ENCODE measurements around the gene TTLL6.

The TTLL6 gene

DNA sequence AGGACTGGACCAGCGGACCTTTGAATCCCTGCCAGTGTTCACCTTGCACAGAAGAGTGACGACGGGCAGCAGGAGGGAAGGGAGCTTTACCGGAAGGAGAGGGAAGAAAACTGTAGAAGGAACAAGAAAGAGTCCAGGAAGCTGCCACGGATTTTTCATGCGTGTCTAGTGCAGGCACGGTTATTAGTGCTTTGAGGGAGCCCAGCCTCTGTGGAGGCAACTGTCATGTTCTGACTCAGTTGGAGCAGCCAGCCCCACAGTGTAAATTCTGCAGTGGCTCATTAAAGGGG, 82.0 kb downstream of the TTLL6 start:
- Histone ChIP-seq H3K79me2 (ENCODE audit: control insufficient read depth, low read length) (no peaks in the 10 kb centered on the region), H3F3A (ENCODE audit: control insufficient read depth, insufficient read depth) (no peaks in the 10 kb centered on the region), H3K27me3 (ENCODE audit: control insufficient read depth, low read length) (peaks cover 54% of the 10 kb centered on the region), H3K36me3 (ENCODE audit: control insufficient read depth, low read length) (no peaks in the 10 kb centered on the region), H3K4me3 (ENCODE audit: low read length) (no peak overlapping the region), H3K4me1 (ENCODE audit: control insufficient read depth, low read length) (no peaks in the 10 kb centered on the region), H4K20me1 (ENCODE audit: control insufficient read depth, insufficient read depth, low read depth, low read length) (no peaks in the 10 kb centered on the region), H3K9me2 (replicated peaks; ENCODE audit: control insufficient read depth, low read length) (no peaks in the 10 kb centered on the region), H3K4me2 (ENCODE audit: low read length) (no peak overlapping the region), H3K27ac (ENCODE audit: low read depth, low read length) (no peak overlapping the region), H3K9me3 (ENCODE audit: control insufficient read depth, insufficient read depth, low read length) (no peaks in the 10 kb centered on the region)
- TF ChIP-seq EZH2phosphoT487 (IDR thresholded peaks at IDR 0.05; ENCODE audit: borderline replicate concordance, low read length) = no peak
- TF ChIP-seq, protein P1, sequence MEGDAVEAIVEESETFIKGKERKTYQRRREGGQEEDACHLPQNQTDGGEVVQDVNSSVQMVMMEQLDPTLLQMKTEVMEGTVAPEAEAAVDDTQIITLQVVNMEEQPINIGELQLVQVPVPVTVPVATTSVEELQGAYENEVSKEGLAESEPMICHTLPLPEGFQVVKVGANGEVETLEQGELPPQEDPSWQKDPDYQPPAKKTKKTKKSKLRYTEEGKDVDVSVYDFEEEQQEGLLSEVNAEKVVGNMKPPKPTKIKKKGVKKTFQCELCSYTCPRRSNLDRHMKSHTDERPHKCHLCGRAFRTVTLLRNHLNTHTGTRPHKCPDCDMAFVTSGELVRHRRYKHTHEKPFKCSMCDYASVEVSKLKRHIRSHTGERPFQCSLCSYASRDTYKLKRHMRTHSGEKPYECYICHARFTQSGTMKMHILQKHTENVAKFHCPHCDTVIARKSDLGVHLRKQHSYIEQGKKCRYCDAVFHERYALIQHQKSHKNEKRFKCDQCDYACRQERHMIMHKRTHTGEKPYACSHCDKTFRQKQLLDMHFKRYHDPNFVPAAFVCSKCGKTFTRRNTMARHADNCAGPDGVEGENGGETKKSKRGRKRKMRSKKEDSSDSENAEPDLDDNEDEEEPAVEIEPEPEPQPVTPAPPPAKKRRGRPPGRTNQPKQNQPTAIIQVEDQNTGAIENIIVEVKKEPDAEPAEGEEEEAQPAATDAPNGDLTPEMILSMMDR (IDR thresholded peaks at IDR 0.05; ENCODE audit: low read depth, low read length, poor library complexity, severe bottlenecking) = no peak

GRCh38 chr17:48734333-48735061, 82.5 kb downstream of the TTLL6 start:
- no peaks in the 10 kb centered on the region for H3K9me2 ChIP-seq (replicated peaks; ENCODE audit: control insufficient read depth, low read length)
- no peaks in the 10 kb centered on the region for H3K4me1 ChIP-seq (ENCODE audit: control insufficient read depth, low read length)
- H3K27ac ChIP-seq (ENCODE audit: low read depth, low read length) = no peak overlapping the region
- H3K4me2 ChIP-seq (ENCODE audit: low read length) = no peak overlapping the region
- peaks cover 58% of the 10 kb centered on the region for H3K27me3 ChIP-seq (ENCODE audit: control insufficient read depth, low read length)
- no peaks in the 10 kb centered on the region for H3K79me2 ChIP-seq (ENCODE audit: control insufficient read depth, low read length)
- TF ChIP-seq, protein P1 (IDR thresholded peaks at IDR 0.05; ENCODE audit: low read depth, low read length, poor library complexity, severe bottlenecking) = no peak
- TF ChIP-seq EZH2phosphoT487 (IDR thresholded peaks at IDR 0.05; ENCODE audit: borderline replicate concordance, low read length) = no peak
- no peaks in the 10 kb centered on the region for H3K36me3 ChIP-seq (ENCODE audit: control insufficient read depth, low read length)
- no peaks in the 10 kb centered on the region for H3K9me3 ChIP-seq (ENCODE audit: control insufficient read depth, insufficient read depth, low read length)
- H4K20me1 ChIP-seq (ENCODE audit: control insufficient read depth, insufficient read depth, low read depth, low read length) = no peaks in the 10 kb centered on the region
- H3F3A ChIP-seq (ENCODE audit: control insufficient read depth, insufficient read depth) = no peaks in the 10 kb centered on the region
- no peak overlapping the region for H3K4me3 ChIP-seq (ENCODE audit: low read length)

GRCh38 chr17:48733632-48734328, 83.2 kb downstream of the TTLL6 start:
- no peak overlapping the region for H3K27ac ChIP-seq (ENCODE audit: low read depth, low read length)
- TF ChIP-seq EZH2phosphoT487 (IDR thresholded peaks at IDR 0.05; ENCODE audit: borderline replicate concordance, low read length) = no peak
- TF ChIP-seq, protein P1 (IDR thresholded peaks at IDR 0.05; ENCODE audit: low read depth, low read length, poor library complexity, severe bottlenecking) = no peak
- H3K4me1 ChIP-seq (ENCODE audit: control insufficient read depth, low read length) = no peaks in the 10 kb centered on the region
- no peak overlapping the region for H3K4me2 ChIP-seq (ENCODE audit: low read length)
- H4K20me1 ChIP-seq (ENCODE audit: control insufficient read depth, insufficient read depth, low read depth, low read length) = no peaks in the 10 kb centered on the region
- H3K9me2 ChIP-seq (replicated peaks; ENCODE audit: control insufficient read depth, low read length) = no peaks in the 10 kb centered on the region
- no peak overlapping the region for H3K4me3 ChIP-seq (ENCODE audit: low read length)
- no peaks in the 10 kb centered on the region for H3K9me3 ChIP-seq (ENCODE audit: control insufficient read depth, insufficient read depth, low read length)
- H3K36me3 ChIP-seq (ENCODE audit: control insufficient read depth, low read length) = no peaks in the 10 kb centered on the region
- peaks cover 58% of the 10 kb centered on the region for H3K27me3 ChIP-seq (ENCODE audit: control insufficient read depth, low read length)
- H3F3A ChIP-seq (ENCODE audit: control insufficient read depth, insufficient read depth) = no peaks in the 10 kb centered on the region
- no peaks in the 10 kb centered on the region for H3K79me2 ChIP-seq (ENCODE audit: control insufficient read depth, low read length)

Measured in DOHH2 (cell line).